ENCODE measurements around the gene ZBTB16. TPM values are rescaled to one million over a fixed set of nuclear protein-coding genes. Genes with fewer than 3 reads are reported as not detected.

The ZBTB16 gene
- total RNA-seq, 3 donors from 2014 or later: 4.9 to 82.1 (median 48.8) TPM

DNA sequence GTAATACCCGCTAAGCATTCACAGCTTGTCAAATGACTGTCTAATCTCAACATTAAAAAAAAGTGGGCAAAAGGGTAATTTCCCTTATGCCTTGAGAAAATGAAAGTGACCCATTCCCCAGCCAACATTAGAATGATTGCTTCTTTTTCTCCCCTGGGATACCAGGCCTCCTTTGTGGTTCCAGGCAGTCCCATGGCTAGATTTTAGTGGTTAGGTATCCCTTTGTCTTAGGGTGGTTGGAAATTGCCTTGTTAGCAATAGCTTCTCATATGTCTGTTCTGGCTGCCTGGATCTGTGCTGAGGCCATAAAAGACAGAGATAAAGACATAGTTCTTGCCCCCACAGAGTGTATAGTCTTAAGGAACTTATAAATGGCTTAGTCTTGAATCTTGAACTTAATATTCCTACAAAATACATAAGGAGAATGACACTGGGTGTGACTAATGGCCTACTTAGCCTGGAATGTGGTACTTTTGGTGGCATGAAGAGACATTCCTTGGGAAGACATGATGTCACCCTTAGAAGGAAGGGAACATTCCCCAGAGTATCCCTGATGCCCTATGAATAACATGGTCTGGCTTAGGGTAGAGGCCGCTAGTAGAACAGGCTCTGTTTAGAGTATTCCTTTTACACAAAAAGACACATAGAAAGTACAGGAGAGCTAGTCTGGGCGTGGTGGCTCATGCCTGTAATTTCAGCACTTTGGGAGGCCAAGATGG is 90.3 kb downstream of the ZBTB16 start:
- TF ChIP-seq, protein P1, sequence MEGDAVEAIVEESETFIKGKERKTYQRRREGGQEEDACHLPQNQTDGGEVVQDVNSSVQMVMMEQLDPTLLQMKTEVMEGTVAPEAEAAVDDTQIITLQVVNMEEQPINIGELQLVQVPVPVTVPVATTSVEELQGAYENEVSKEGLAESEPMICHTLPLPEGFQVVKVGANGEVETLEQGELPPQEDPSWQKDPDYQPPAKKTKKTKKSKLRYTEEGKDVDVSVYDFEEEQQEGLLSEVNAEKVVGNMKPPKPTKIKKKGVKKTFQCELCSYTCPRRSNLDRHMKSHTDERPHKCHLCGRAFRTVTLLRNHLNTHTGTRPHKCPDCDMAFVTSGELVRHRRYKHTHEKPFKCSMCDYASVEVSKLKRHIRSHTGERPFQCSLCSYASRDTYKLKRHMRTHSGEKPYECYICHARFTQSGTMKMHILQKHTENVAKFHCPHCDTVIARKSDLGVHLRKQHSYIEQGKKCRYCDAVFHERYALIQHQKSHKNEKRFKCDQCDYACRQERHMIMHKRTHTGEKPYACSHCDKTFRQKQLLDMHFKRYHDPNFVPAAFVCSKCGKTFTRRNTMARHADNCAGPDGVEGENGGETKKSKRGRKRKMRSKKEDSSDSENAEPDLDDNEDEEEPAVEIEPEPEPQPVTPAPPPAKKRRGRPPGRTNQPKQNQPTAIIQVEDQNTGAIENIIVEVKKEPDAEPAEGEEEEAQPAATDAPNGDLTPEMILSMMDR (IDR thresholded peaks at IDR 0.05): no peak
- intact Hi-C loops (cut with DNase I, micrococcal nuclease): no loop called here
- Histone ChIP-seq H3K4me1 (ENCODE audit: low read depth) (peaks cover 17% of the 10 kb centered on the region), H3K36me3 (ENCODE audit: low read depth) (no peaks in the 10 kb centered on the region), H3K9me3 (no peaks in the 10 kb centered on the region), H3K4me3 (no peak overlapping the region)
- ATAC-seq (no peak), DNase-seq (no peak)

DNA sequence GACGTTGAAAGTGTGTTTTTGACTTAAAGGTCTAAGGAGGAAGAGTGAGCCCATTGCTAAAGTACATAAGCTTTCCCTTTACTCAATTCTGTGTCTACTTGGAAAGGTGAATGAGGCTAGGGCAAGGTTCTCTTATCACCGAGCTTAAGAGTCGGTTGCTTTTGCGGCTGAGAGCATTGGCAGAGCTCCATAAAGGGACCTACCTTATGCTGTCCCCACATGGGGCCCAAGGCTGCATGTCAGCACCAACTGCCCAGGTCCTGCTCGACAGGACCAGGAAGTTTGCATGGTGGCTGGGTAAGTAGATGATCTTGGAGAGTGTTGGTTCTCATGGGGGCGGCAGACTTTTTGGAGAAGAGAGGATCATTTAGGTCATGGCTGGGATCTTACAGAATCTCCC is 91.2 kb downstream of the ZBTB16 start:
- H3K36me3 ChIP-seq (ENCODE audit: low read depth): no peaks in the 10 kb centered on the region
- intact Hi-C loops (cut with DNase I, micrococcal nuclease): no loop called here
- H3K9me3 ChIP-seq: no peaks in the 10 kb centered on the region
- H3K4me3 ChIP-seq: no peak overlapping the region
- TF ChIP-seq, protein P1 (IDR thresholded peaks at IDR 0.05): no peak
- peaks cover 20% of the 10 kb centered on the region for H3K4me1 ChIP-seq (ENCODE audit: low read depth)
- DNase-seq (no peak), ATAC-seq (peak; percentile 45)

DNA sequence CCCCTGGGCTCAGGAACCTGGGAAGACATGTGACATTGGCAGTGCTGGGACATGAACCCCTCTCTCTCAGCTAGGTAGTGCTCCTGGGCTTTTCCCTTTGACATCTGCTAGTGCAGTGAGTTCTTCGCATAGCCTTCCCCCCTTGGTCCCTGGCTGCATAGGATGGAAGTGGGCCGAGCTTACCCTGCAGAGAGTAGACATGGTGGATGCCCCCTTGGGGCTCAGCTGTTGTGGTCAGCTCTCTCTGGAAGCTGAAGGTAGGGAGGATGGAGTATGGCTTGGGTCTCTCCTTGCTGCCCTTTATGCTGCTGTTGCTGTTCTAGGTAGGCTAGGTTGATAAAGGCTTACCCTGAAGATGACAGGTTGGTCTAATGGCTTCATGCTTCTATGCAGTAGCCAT is 92.1 kb downstream of the ZBTB16 start:
- no peaks in the 10 kb centered on the region for H3K36me3 ChIP-seq (ENCODE audit: low read depth)
- H3K9me3 ChIP-seq: no peaks in the 10 kb centered on the region
- ATAC-seq (no peak), DNase-seq (no peak)
- intact Hi-C loops (cut with DNase I, micrococcal nuclease): no loop called here
- H3K4me3 ChIP-seq: no peak overlapping the region
- TF ChIP-seq, protein P1 (IDR thresholded peaks at IDR 0.05): no peak
- H3K4me1 ChIP-seq (ENCODE audit: low read depth): peaks cover 20% of the 10 kb centered on the region

DNA sequence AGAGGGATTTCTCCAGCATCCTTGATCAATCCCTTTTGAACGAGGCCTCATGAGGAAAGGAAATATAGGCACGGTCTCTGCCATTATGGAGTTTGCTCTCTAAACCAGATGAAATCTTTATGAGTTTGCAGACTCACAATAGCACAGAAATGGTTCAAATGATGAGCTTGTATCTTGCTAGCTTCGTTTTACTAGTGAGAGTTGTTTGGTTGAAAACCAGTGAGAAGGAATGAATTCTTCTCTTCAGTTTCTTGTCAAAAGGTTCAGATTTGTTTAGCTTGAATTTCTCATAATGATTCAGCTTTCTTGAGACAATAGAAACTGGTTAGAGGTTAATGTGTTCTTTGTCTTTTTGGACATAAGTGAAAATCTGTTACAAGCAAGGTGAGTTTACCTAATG is 92.7 kb downstream of the ZBTB16 start:
- Histone ChIP-seq H3K4me3 (no peak overlapping the region), H3K4me1 (ENCODE audit: low read depth) (peaks cover 20% of the 10 kb centered on the region), H3K36me3 (ENCODE audit: low read depth) (no peaks in the 10 kb centered on the region), H3K9me3 (no peaks in the 10 kb centered on the region)
- TF ChIP-seq, protein P1 (IDR thresholded peaks at IDR 0.05): no peak
- no peak for ATAC-seq
- intact Hi-C loops (cut with DNase I, micrococcal nuclease): no loop called here
- no peak for DNase-seq

DNA sequence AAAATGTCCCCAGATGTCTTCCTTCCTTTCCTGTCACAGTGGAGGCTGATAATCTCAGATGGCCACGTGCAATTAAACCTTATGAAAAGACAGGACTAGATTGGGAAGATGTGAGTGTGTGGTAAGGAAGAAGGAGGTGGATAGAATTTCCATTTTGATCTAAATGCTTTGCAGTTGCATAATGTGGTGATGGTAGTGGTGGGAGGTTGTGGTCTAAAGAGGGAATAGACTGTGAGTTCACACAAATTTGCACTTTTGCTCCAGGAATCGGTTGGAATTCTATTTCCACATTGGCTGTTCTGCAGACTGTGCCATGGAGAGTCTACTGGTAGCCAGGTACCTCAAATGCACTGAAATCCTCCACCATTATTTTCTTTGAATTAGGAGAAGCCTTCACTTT is 93.3 kb downstream of the ZBTB16 start:
- no peak for ATAC-seq
- Histone ChIP-seq H3K9me3 (no peaks in the 10 kb centered on the region), H3K4me1 (ENCODE audit: low read depth) (peaks cover 18% of the 10 kb centered on the region), H3K4me3 (no peak overlapping the region), H3K36me3 (ENCODE audit: low read depth) (no peaks in the 10 kb centered on the region)
- TF ChIP-seq, protein P1 (IDR thresholded peaks at IDR 0.05): no peak
- intact Hi-C loops (cut with DNase I, micrococcal nuclease): no loop called here
- no peak for DNase-seq

Measured in mucosa of descending colon (tissue), 3 donors.